Measurements from ENCODE around the gene HOXB7. TPM values are rescaled to one million over a fixed set of nuclear protein-coding genes. Genes with fewer than 3 reads are reported as not detected.

Gene HOXB7
- total and polyA plus RNA-seq, 12 donors = 0.13 to 0.62 (median 0.29) TPM; not detected in 6

DNA sequence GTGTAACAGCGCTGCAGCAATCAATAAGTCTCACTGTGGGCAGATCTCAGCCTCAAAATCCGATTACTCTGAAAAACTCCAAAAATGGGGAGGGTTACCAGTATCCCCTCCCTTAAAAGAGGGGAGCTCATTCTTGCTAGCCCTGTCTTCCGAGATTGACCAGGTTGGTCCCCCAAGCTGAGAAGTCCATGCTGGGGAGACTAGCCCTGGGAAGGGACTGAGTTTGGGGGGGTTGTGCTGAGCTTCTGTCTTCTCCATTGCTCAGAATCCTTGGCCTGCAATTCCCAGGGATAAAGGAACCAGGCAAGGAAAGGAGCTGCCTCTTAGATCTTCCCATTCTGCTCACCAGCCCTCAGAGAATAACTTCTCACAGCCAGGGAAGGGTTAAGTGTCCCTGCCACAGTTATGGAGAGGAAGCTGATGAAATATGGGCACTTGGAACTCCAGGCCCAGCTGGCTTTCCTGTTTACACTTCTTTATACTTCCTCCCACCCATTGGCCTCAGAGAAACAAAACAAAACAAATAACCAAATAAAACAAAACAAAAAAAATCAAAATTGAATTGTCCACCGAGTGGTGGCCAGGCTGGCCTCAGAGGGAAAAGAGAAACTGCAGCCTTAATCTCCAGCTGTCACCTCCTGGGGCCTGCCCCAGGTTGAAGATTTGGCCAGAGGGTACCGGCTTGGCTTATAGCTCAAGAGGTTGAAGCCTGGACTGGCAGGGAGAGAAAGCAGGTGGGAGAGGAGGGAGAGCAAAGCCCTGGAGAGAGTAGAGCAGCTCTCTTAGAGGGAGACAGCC is 23.3 kb downstream of the HOXB7 start:
- intact Hi-C loops (cut with DNase I) = no loop called here
- Histone ChIP-seq H3K9me3 (no peaks in the 10 kb centered on the region), H3K27ac (no peak overlapping the region), H3K4me3 (no peak overlapping the region), H3K4me1 (peaks cover 0 to 36% (median 17%) of the 10 kb centered on the region in 9 donors), H3K36me3 (no peaks in the 10 kb centered on the region), H3K27me3 (peaks cover 26 to 100% (median 100%) of the 10 kb centered on the region in 7 donors)
- no peak for TF ChIP-seq CTCF (IDR thresholded peaks at IDR 0.05)
- 27 to 36% methylated on average over 5 of the region's 5 CpGs for WGBS, 2 donors
- DNase-seq (no peak), ATAC-seq (no peak)

- Histone ChIP-seq H3K27me3 (peaks cover 27 to 100% (median 100%) of the 10 kb centered on the region in 7 donors), H3K9me3 (no peaks in the 10 kb centered on the region), H3K36me3 (no peaks in the 10 kb centered on the region), H3K4me3 (peak overlapping the region in 7 of 10 donors; percentile 47 to 69 (median 62)), H3K27ac (peak overlapping the region in 5 of 10 donors; percentile 3 to 76 (median 64)), H3K4me1 (peaks cover 0 to 39% (median 17%) of the 10 kb centered on the region in 9 donors)
- intact Hi-C loops (cut with DNase I) = no loop called here
- no peak for ATAC-seq
- no peak for DNase-seq
- 18 to 21% methylated on average over 34 of the region's 34 CpGs for WGBS, 2 donors
- no peak for TF ChIP-seq CTCF (IDR thresholded peaks at IDR 0.05)
Measured at GRCh38 chr17:48586355-48587258, 24.2 kb downstream of the HOXB7 start.

DNA sequence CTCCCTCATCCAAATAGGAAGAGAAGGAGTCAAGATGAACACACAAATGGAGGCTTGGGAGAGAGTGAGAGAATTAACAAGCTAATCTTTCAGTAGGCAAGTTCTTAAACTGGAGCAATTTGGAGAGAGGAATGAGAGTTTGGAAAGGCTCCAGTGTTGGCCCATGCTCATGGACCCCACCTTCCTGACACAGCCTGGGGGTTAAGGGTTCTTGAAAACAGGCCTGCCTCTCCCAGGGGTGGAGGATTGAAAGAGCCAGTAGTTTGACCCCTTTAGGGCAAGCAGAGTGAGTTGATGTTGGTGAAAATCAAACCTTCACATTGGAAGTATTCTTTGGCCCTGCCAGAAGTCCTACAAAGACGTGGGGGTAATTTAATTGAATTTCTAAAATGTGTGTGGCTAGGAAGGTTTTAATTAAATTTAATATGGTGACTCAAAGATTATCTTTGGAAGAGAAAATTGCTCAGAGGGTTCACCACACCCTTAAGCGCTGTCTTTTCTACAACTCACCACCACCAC is 26.5 kb downstream of the HOXB7 start:
- no peak for TF ChIP-seq CTCF (IDR thresholded peaks at IDR 0.05)
- WGBS, 2 donors = 37 to 40% methylated on average over 2 of the region's 2 CpGs
- intact Hi-C loops (cut with DNase I) = no loop called here
- no peak overlapping the region for H3K27ac ChIP-seq
- H3K9me3 ChIP-seq = no peaks in the 10 kb centered on the region
- DNase-seq = no peak
- peaks cover 0 to 45% (median 17%) of the 10 kb centered on the region in 9 donors for H3K4me1 ChIP-seq
- H3K4me3 ChIP-seq = no peak overlapping the region
- peaks cover 45 to 100% (median 100%) of the 10 kb centered on the region in 7 donors for H3K27me3 ChIP-seq
- no peaks in the 10 kb centered on the region for H3K36me3 ChIP-seq
- ATAC-seq = no peak

- TF ChIP-seq CTCF (IDR thresholded peaks at IDR 0.05) = no peak
Measured at GRCh38 chr17:48583708-48584222, 27.1 kb downstream of the HOXB7 start.

More at GRCh38 chr17:48583708-48584222, 27.1 kb downstream of the HOXB7 start:
- Histone ChIP-seq H3K27ac (no peak overlapping the region), H3K27me3 (peaks cover 49 to 100% (median 100%) of the 10 kb centered on the region in 7 donors), H3K4me3 (no peak overlapping the region), H3K9me3 (no peaks in the 10 kb centered on the region), H3K36me3 (no peaks in the 10 kb centered on the region), H3K4me1 (peaks cover 0 to 51% (median 17%) of the 10 kb centered on the region in 9 donors)
- WGBS, 2 donors = 58 to 60% methylated on average over 3 of the region's 3 CpGs
- ATAC-seq (no peak), DNase-seq (no peak)
- intact Hi-C loops (cut with DNase I) = no loop called here

Measured in heart right ventricle (tissue), 16 donors.